Effector memory CD4-positive, alpha-beta T cell (primary cell): ENCODE data around the gene COBL.

ENCODE experiments used
- DNase-seq, 3 donors: peaks; one replicate each; pipeline ENCODE4 v3.0.0-alpha.2; 2020
- H3K27ac ChIP-seq: 2 replicates; pipeline ENCODE4 v1.7.0; 2013; ENCODE audit warnings: mild to moderate bottlenecking, low read length, moderate library complexity; ENCODE audit not compliant: insufficient read depth, poor library complexity, severe bottlenecking
- H3K27me3 ChIP-seq: replicated peaks from 2 replicates; pipeline ENCODE4 v1.7.0; 2013; ENCODE audit warnings: mild to moderate bottlenecking, low read length; ENCODE audit not compliant: insufficient read depth, control insufficient read depth, poor library complexity, severe bottlenecking
- H3K36me3 ChIP-seq: 2 replicates; pipeline ENCODE4 v1.7.0; 2013; ENCODE audit warnings: mild to moderate bottlenecking, low read length, moderate library complexity; ENCODE audit not compliant: control insufficient read depth, insufficient read depth
- H3K4me1 ChIP-seq: 2 replicates; pipeline ENCODE4 v1.7.0; 2013; ENCODE audit warnings: low read length, mild to moderate bottlenecking; ENCODE audit not compliant: control insufficient read depth, insufficient read depth, poor library complexity, severe bottlenecking
- H3K4me3 ChIP-seq: 2 replicates; pipeline ENCODE4 v1.7.0; 2013; ENCODE audit warnings: low read length, low read depth, mild to moderate bottlenecking; ENCODE audit not compliant: insufficient read depth, poor library complexity, severe bottlenecking
- H3K9me3 ChIP-seq: 2 replicates; pipeline ENCODE4 v1.7.0; 2013; ENCODE audit warnings: mild to moderate bottlenecking, low read length, moderate library complexity; ENCODE audit not compliant: control insufficient read depth

The COBL gene

GRCh38 chr7:51327287-51327717 lies 10.7 kb upstream of the COBL start:
- Histone ChIP-seq H3K27ac (no peak overlapping the region), H3K4me1 (no peaks in the 10 kb centered on the region), H3K27me3 (no peaks in the 10 kb centered on the region), H3K9me3 (no peaks in the 10 kb centered on the region), H3K36me3 (no peaks in the 10 kb centered on the region), H3K4me3 (no peak overlapping the region)
- DNase-seq: no peak

- Histone ChIP-seq H3K27me3 (no peaks in the 10 kb centered on the region), H3K4me1 (no peaks in the 10 kb centered on the region), H3K27ac (no peak overlapping the region), H3K9me3 (no peaks in the 10 kb centered on the region), H3K36me3 (no peaks in the 10 kb centered on the region), H3K4me3 (no peak overlapping the region)
- no peak for DNase-seq
Measured at GRCh38 chr7:51326656-51327286, 10.2 kb upstream of the COBL start.

GRCh38 chr7:51325908-51326307 lies 9.3 kb upstream of the COBL start:
- no peak overlapping the region for H3K27ac ChIP-seq
- no peaks in the 10 kb centered on the region for H3K4me1 ChIP-seq
- DNase-seq: no peak
- H3K27me3 ChIP-seq: no peaks in the 10 kb centered on the region
- H3K36me3 ChIP-seq: no peaks in the 10 kb centered on the region
- no peaks in the 10 kb centered on the region for H3K9me3 ChIP-seq
- H3K4me3 ChIP-seq: no peak overlapping the region

GRCh38 chr7:51325261-51325676 lies 8.7 kb upstream of the COBL start:
- DNase-seq: no peak
- H3K9me3 ChIP-seq: no peaks in the 10 kb centered on the region
- H3K4me1 ChIP-seq: no peaks in the 10 kb centered on the region
- H3K27ac ChIP-seq: no peak overlapping the region
- no peaks in the 10 kb centered on the region for H3K36me3 ChIP-seq
- no peaks in the 10 kb centered on the region for H3K27me3 ChIP-seq
- no peak overlapping the region for H3K4me3 ChIP-seq

GRCh38 chr7:51324206-51324898 lies 7.7 kb upstream of the COBL start:
- Histone ChIP-seq H3K4me1 (no peaks in the 10 kb centered on the region), H3K27me3 (no peaks in the 10 kb centered on the region), H3K27ac (no peak overlapping the region), H3K9me3 (no peaks in the 10 kb centered on the region), H3K36me3 (no peaks in the 10 kb centered on the region), H3K4me3 (no peak overlapping the region)
- DNase-seq: no peak

GRCh38 chr7:51321961-51322515 lies 5.4 kb upstream of the COBL start:
- Histone ChIP-seq H3K36me3 (no peaks in the 10 kb centered on the region), H3K27ac (no peak overlapping the region), H3K4me1 (no peaks in the 10 kb centered on the region), H3K27me3 (peaks cover 3% of the 10 kb centered on the region), H3K9me3 (no peaks in the 10 kb centered on the region), H3K4me3 (no peak overlapping the region)
- DNase-seq: no peak

GRCh38 chr7:51318886-51319579 lies 2.4 kb upstream of the COBL start:
- Histone ChIP-seq H3K27me3 (peaks cover 6% of the 10 kb centered on the region), H3K4me3 (no peak overlapping the region), H3K4me1 (no peaks in the 10 kb centered on the region), H3K27ac (no peak overlapping the region), H3K9me3 (no peaks in the 10 kb centered on the region), H3K36me3 (no peaks in the 10 kb centered on the region)
- DNase-seq: no peak

GRCh38 chr7:51318001-51318400 lies 1.4 kb upstream of the COBL start:
- Histone ChIP-seq H3K27ac (no peak overlapping the region), H3K9me3 (no peaks in the 10 kb centered on the region), H3K4me1 (no peaks in the 10 kb centered on the region), H3K36me3 (no peaks in the 10 kb centered on the region), H3K4me3 (no peak overlapping the region), H3K27me3 (peaks cover 6% of the 10 kb centered on the region)
- DNase-seq: no peak

GRCh38 chr7:51317582-51317910 lies 937 bp upstream of the COBL start:
- DNase-seq: no peak
- Histone ChIP-seq H3K9me3 (no peaks in the 10 kb centered on the region), H3K27ac (no peak overlapping the region), H3K27me3 (peaks cover 6% of the 10 kb centered on the region), H3K4me3 (no peak overlapping the region), H3K36me3 (no peaks in the 10 kb centered on the region), H3K4me1 (no peaks in the 10 kb centered on the region)

GRCh38 chr7:51316262-51316665 lies 345 bp downstream of the COBL start:
- Histone ChIP-seq H3K27me3 (peaks cover 6% of the 10 kb centered on the region), H3K27ac (no peak overlapping the region), H3K9me3 (no peaks in the 10 kb centered on the region), H3K4me1 (no peaks in the 10 kb centered on the region), H3K4me3 (no peak overlapping the region), H3K36me3 (no peaks in the 10 kb centered on the region)
- no peak for DNase-seq
